GM20000 (cell line): ENCODE measurements around the gene NOTCH2.
"Not testable (repeated sequence)": the region's sequence is repeated elsewhere in the genome, so short reads cannot be mapped to it uniquely, and the experiment has no call there.

Experiments
- DNase-seq: peaks from one replicate; pipeline ENCODE4 v3.0.0; 2012; ENCODE audit warnings: low spot score

The NOTCH2 gene

DNA sequence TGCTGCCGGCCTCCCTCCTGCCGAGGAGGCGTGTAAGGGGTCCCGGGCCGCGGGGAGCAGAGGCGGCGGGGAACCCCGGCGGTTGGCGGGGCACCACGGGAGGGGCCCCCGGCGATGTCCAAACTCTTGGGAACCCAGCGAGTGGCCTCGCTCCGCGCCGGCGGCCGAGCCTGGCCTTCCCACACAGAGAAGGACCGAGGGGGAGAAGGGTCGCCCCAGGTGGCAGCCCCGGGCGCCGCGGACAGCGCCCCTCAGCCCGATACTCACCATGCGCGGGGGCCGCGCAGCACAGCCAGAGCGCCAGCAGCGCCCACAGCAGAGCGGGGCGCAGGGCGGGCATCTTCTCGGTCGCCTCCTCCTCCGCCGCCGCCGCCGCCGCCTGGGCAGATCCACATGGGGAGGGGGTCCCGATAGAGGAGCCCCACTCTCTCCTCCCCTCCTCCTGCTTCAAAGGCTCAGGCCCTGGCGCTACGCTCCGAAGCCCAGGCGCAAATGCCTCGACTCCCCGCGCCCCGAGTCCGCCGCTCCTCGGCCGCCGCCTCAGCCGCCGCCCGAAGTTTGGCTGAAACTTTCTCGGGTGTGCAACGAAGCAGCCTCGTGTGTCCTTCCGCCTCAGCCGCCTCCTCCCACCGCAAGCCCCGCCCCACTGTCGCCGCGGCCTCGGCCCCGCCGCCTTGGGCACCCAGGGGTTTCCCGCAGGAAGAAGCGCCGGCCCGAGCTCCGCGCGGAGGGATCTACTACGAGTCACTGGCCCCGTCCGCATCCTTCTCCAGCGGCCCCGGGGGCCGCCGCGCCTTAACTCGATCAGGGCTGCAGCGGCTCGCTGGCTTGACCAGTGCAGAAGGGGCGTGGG, at the start of gene NOTCH2:
Gene NOTCH2 (minus strand): TSS at position 596 of the 853 bp plus-strand sequence. CDS start 256 bp downstream, at position 340.
- not testable (repeated sequence) for DNase-seq

DNA sequence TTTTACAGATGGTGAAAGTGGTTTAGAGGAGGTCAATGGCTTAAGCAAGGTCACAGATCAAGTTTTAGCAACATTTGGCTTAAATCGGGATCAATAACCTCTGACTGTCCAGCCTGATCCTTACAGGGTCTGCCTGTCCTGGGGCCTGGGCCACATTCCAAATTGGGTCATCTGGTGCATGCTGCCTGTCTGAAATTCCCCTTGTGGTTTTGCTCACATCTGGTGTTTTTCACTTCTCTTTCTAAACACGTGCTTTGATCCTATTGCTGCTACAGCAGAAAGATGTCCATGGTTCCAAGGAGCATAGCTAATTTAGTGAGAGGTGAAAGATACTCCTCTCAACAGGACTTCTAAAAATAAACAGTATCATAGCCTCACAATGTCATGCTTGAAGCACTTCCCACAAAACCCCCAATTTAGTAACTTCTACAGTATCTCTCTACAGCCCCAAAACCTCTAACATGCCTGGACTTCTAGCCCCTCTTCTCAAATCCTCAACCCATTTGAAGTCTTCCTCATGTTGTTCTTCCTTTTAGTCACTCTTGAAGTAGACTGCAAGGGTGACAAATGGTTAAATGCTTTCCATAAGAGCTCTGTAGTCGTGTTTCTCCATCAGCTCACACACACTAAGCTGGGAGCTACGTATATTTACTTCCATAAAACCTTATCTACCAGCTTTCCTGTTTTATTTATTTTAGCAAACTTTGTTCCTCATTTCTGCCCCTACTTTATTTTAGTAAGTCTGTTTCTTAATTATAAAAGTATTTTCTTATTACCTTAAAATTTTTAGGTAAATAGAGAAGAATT, 48.1 kb upstream of the NOTCH2 start:
- DNase-seq = peak; percentile 3

DNA sequence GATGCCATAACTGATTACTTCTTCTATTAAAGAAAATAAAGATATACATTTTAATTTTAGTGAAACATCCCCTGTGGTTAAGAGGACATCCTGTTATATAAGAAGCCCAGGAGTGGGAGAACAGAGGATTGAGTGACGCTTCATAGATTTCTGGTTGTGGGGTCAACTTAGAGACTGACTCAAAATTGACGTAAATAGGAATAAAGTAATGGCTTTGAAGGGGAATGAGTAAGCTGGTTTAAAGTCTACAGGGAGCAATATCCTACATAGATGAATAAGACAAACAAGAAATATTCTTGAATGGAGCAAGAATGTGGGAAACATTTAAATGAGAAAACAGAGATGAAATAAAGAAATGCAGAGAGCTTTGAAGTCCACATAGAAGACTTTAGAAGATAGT, 46.6 kb upstream of the NOTCH2 start:
- DNase-seq = not testable (repeated sequence)

DNA sequence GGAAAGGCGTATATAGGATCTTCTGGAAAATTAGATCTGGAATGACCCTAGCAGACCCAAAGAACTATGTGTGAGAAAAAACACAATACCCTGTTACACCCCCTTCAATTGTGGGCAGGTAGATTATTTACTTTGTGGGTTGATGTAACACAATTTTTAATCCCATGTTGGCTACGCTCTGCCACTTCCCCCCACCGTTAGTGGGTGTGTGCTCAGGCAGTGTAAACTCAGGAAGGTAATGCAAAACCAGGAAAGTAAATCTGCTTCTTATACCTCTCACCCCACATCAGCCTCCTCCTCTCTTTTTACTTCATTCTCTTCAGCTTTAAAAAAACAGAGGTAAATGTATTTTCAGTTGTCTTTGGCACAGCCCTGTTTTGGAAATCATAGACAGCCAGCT, 43.7 kb upstream of the NOTCH2 start:
- DNase-seq = not testable (repeated sequence)

DNA sequence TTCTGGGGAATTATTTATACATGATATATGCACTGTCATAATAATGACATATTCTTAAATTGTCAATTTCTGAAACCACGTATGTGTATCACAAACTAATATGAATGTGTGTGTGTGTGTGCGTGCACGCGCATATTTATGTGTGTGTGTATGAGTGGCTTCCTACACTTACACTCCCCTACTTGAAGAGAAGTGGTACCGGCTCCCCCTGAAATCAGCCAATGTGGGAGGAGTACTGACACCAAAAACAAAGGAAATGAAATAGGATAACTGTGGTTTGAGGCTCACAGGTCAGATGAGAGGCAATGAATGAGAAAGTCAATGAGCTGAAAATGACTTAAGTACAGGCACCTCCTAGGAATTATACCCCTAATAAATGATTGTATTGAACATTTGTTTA, 42.8 kb upstream of the NOTCH2 start:
- not testable (repeated sequence) for DNase-seq

DNA sequence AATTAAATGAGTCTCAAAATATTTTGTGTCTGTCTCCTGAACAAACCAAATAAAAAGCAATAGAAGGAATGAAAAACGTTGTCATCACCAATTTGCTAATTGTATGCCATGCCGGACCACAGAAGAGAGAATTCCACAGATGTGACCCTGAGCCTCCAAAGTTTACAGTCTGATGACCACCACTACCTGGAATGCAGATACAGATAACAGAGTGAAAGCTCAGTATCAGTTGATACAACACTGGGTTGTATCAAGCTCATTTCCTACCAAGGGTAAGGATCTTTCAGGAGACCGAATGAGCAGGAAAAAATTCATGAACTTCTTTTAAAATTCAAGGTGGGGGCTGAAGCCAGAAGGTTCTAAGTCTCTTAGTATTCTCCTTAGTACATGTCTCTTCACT, 42.3 kb upstream of the NOTCH2 start:
- not testable (repeated sequence) for DNase-seq

DNA sequence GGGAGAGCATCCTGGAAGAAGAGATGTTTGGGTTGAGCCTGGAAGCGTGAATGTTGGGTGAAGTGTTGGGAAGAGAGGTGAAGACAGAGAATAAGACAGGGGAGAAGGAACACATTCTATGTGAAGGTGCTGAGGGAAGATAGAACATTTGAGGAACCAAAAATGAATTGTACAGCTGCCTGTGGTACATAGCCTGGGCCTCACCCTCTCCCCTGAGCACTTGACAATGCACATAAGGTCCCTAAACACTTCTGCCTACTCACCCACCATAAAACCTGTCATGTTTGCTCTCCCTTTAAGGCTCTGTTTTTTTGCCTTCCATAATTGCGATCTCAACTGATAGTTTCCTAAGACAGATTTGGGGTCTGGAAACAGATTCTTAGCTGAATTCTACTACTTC, 41.5 kb upstream of the NOTCH2 start:
- not testable (repeated sequence) for DNase-seq

DNA sequence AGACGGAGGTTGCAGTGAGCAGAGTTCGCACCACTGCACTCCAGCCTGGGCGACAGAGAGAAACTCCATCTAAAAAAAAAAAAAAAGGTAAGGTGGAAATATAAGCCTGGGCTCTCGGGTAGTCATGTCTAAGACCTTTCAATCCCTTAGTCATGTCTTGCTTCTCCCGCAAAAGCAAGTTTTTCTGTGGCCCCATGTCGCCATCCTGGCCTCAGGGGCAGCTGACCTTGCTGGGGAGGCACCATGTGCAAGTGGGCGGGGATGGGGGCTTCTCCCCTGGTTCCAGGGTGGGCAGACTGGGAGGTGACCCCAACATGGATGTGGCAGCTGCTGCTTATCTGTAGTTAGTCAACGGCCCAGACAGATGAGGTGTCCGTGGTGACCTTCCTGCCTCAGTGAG, 40.2 kb upstream of the NOTCH2 start:
- DNase-seq = not testable (repeated sequence)

DNA sequence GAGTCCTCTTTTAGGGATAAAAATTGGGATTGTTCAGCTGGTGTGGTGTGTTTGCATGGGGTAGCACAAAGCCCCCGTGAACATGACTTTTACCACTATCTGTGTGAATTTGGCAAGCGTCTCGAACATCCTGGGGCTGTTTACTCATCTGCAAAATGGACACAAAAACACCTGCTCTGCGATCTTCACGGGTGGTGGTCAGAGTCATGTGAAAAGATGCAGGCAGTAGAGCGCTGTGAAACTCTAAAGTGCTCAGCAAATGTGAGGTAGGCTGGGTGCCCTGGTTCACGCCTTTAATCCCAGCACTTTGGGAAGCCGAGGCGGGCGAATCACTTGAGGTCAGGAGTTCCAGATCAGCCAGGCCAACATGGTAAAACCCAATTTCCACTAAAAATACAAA, 39.7 kb upstream of the NOTCH2 start:
- DNase-seq = not testable (repeated sequence)

DNA sequence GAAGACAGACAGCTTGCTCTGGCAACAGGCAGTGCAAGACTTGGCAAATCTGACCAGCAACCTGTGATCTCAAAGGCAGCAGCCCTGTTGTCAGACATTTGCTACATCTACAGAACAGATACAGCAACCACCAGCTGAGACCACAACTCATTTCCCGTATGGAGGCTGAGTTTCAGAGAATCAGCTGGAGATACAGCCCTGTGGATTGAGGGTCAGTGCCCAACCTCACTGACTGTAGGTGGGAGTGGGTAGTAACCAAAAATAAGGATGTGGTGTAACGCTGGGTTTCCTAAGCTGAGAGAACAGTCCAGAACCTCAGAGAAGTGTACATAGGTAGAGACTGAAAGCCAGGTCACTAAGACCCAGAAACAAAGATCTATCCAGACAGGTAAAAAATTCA, 35.8 kb upstream of the NOTCH2 start:
- DNase-seq = not testable (repeated sequence)

DNA sequence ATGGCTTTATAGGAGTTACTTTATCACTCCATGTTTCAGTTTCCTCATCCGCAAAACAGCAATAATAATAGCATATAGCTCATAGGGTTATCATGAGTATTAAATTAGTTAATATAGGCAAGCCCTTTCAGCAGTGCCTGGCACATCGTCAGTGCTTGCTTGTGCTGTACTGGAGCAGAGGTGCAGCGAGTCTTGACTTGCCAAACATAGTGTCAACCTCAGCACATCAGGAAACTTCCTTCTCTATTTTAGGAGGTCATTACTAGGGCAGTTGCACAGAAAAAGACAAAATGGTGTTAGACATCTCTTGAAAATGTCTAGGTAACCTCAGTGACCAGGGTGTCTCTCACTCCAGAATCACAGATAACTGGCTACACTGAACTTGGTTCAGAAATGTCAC, 34.3 kb upstream of the NOTCH2 start:
- not testable (repeated sequence) for DNase-seq

DNA sequence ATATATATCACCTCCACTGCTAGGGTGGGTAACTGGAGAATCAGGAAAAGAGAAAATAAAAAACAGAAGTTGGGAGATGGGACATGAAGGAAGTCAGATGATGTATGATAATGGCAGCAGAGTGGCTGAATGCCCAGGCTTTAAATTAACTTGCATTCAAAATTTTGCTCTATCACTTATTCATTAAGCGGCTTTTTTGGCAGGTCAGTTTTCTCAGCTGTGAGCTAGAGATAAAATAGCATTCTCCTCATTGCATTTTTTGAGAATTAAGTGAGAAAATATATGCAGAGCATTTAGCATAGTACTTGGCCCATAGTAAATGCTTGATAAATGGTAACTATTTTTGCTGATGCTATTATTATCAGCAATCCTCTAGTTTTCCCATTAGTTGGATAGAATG, 32.1 kb upstream of the NOTCH2 start:
- DNase-seq = not testable (repeated sequence)

DNA sequence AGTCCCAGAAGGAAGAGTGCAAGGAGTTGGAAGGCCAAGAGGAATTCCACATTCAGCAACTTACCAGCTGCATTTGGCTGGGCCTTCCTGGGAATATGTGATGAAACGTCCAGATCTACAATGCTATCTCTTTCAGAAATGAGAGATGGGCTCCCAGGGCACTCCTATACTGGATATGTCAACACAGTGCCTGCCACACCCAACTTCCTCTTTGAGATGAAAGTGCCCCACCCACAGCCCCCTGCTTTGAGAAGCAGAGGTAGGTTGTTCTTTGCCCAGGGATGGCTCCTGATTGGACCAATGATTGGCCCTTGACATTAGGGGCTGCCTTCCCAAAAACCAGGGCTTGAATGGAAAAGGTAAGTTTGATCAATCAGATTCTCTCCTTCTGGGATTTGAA, 31.1 kb upstream of the NOTCH2 start:
- not testable (repeated sequence) for DNase-seq

DNA sequence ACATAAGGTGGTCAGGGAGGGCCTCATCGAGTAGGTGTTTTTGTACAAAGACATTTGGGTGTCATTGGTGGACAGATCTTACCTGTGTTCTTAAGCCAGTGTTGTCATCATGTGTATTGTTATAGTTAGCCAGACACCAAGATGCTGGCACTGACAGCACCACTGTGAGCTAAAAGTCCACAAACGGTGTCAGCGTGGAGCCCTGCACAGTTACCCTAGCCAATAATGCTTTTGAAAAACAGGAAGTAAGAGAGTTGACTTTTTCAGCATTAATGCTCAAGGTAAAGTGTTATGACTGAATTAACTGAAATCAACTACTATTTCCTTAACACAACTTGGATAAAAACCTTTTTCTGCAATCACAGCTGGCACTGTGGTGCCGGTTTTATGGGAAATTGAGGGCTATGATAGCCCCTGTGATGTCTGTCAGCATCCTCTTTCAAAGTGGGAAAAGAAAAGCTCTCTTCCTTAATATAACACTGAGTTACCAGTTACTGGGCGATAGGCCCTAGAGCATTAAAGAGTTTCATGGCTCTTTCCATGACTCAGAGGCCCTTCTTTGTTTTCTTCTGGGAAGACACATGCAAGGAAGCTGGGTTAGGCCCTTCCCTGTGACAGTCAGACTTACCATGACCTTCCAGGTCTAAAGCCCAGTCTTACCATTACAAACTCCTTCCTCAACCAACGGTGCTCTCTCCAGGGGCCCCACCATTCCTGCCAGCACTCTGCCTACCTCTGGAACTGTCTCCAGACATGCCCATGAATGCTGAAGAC, 29.7 kb upstream of the NOTCH2 start:
- not testable (repeated sequence) for DNase-seq

DNA sequence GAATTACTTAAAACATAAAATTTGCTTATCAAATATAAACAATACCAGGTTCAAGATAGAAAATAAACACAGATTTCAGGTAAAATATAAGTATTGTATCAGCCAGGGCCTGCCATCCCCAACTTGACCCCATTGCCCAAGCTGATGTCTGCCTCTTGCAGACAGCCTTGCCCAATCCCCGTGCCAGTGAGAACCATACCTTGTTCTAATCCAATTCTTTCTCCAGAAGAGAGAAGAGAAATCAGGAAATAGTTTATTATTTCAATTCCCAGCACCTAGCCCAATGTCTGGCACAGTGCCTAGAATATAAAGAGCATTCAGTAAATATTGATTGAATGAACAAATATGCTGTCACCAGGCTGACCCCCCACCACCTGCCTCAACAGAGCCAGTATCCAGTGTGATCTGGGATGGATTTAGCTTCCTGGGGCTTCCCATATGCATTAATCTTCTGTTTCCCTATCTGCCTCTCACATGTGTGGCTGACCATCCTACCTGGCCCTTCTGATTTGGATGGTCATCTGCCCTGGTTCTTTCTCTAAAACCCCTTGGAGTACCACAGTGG, 27.6 kb upstream of the NOTCH2 start:
- not testable (repeated sequence) for DNase-seq

DNA sequence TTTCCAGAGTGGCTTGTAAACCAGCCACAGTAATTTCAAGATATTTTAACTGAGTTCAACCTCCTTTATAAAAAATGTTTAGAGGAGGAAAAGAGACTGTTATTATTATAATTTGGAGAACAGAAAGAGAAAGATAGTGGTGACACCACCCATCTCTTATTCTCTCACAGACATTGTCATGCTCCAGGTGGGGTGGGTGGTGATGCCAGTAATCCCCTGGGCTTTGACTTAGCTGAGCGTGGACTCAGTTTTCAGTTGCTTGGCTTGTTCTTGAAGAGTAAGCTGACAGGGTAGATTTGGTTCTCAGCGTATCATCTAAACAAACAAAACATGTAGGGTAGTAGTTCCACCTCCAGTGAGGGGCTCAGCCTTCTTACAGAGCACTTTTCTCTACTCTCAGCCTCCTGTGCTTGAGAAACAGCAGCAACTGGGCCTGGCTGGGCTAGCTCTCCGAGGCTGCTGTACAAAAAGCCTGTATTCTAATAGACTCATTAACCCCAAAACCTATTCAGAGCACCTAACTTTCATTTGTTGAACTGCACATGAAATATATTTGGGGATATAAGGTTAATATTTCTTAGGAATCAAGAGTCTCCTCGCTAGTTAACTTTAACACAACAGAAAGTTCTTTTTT, 24.2 kb upstream of the NOTCH2 start:
- not testable (repeated sequence) for DNase-seq

DNA sequence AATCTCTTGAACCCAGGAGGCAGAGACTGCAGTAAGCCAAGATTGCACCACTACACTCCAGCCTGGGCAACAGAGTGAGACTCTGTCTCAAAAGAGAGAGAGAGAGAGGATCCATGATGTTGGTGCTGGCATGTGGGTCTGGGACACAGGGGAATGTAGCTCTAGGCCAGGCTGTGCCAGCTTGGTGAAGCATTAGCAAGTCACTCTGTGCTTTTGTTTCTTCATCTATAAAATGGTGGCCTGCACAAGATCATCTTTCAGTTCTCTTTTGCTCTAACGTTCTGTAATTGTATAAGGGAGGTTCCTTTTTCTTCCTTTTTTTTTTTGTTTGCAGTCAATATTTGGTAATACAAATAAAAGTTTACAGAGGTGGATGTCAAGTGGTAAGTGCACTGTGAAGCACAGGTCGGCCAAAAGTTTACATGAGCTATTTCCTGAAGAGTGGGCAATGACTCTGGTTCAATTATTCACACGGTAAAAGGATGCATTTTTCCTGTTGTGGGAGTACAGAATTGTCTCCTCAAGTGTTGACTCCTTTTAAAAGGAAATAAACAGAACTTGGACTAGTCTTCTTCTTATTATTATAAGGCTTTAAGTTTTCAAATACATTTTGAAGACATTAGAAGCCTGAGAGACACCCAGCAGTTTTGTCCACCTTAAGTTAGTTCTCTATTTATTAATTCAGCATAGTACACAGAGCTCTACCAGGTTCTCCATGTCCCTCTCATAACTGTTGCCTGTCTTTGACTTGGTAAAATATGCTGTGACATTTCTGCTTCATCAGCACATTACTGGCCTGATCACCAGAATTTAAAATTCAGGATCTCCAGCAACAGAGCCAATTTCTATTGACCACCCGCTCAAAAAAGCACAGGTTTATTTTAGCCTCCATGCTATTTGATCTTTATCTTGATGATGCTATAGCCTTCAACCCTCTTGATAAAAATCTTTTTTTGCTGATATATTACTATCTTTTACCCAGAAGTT, 23.1 kb upstream of the NOTCH2 start:
- not testable (repeated sequence) for DNase-seq

DNA sequence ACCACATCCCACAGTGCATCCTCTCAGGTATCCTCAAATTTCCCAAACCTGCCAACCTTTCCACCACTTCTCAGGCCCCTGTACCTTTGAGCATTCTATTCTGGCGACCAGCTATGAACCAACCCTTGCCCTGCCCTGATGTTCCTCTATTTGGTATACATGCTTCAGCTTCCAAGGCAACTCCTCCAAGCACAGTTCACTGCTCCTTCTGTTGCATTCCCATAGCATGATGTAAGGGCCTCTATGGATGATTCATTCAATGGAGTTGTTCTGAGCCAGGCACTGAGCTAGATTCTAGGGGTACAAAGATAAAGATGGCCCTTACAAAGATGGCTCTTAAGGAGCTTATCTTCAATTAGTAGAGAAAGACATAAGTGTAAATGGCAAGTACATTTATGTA, 21.4 kb upstream of the NOTCH2 start:
- DNase-seq = not testable (repeated sequence)

DNA sequence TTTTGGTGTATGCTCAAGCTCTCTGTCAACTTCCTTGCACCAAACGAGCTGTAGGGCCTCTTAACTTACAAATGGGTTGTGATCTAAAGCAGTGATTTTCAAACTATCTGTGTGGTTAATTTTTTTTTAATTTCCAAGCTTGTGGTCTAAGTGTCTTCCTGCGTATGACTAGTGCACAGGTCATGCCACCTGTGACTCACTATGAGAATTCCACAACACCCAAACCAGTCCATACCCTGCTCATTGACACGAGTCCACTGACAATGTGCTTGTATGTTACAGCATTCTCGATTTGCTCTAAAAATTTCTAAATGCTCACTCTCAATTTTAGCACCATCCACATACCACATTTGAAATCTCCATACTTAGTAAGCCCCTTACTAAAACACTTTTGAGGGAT, 18.5 kb upstream of the NOTCH2 start:
- not testable (repeated sequence) for DNase-seq

DNA sequence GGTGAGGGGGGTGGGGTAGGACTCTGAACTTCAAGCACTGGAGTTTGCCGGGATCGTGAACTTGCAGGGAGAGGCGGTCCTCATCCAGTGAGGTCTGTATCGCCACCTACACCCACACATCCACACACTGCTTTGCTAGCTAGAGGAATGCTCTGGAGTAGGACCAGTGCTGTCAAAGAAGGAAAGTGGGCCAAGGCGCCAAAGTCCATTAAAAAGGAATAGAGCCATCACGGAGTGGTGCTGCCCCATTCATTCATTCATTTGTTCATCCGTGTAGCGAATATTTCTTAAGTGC, 405 bp upstream of the NOTCH2 start:
- DNase-seq = not testable (repeated sequence)
